Endothelial cell of umbilical vein (primary cell): ENCODE results near the gene CCDC3. TPM values are rescaled to one million over a fixed set of nuclear protein-coding genes. Genes with fewer than 3 reads are reported as not detected.

ENCODE experiments used
- BruUV-seq: library from RNA; stranded (reverse); fragments of 400-500 nt; replicated peaks from 2 replicates; lab custom pipeline; 2021; lab: Mats Ljungman, UMichigan
- CTCF ChIA-PET: fragments of 300-600, 350-600 bp; sonication (Branson Sonifier 250); formaldehyde crosslinking; loops from one replicate; lab custom pipeline; 2021; ENCODE audit warnings: antibody characterized with exemption, inconsistent platforms; lab: Charles Lee
- POLR2A ChIA-PET: fragments of 300-600, 350-600 bp; sonication (Branson Sonifier 250); formaldehyde crosslinking; loops from one replicate; lab custom pipeline; 2021; ENCODE audit warnings: antibody characterized with exemption, inconsistent platforms; lab: Charles Lee
- DNase-seq: peaks from one replicate; pipeline ENCODE4 v3.0.0-alpha.2; 2011; ENCODE audit warnings: low read depth, low spot score
- FAIRE-seq: peaks from 2 replicates; lab custom pipeline; 2011; peaks lifted over from hg19 to GRCh38; lab: Jason Lieb, UNC
- H2AFZ ChIP-seq: 2 replicates; pipeline ENCODE4 v1.6.0; 2012; ENCODE audit warnings: low read depth, low read length, control low read depth, inconsistent platforms
- H3K27ac ChIP-seq: 2 replicates; pipeline ENCODE4 v1.5.1; 2011; ENCODE audit warnings: low read depth, mild to moderate bottlenecking, control low read depth, low read length, moderate library complexity; ENCODE audit not compliant: insufficient read depth
- H3K27me3 ChIP-seq, 2 experiments: 2 replicates each; pipeline versions ENCODE4 v1.6.0 to v1.6.1; 2011; ENCODE audit warnings: low read length in 2 of 2, mixed read lengths in 1 of 2; ENCODE audit not compliant: control insufficient read depth in 2 of 2, insufficient read depth in 2 of 2
- H3K36me3 ChIP-seq, 2 experiments: 2 replicates in 1 of 2; 3 replicates in 1 of 2; pipeline ENCODE4 v1.5.1; 2011; ENCODE audit warnings: low read length in 2 of 2, mild to moderate bottlenecking in 1 of 2, moderate library complexity in 1 of 2; ENCODE audit not compliant: control insufficient read depth in 2 of 2, insufficient read depth in 2 of 2; ENCODE audit errors: extremely low read depth in 1 of 2
- H3K4me1 ChIP-seq: 3 replicates; pipeline ENCODE4 v1.5.1; 2011; ENCODE audit warnings: mild to moderate bottlenecking, low read length; ENCODE audit not compliant: control insufficient read depth, insufficient read depth; ENCODE audit errors: extremely low read depth
- H3K4me2 ChIP-seq: 2 replicates; pipeline ENCODE4 v1.6.1; 2011; ENCODE audit warnings: low read length, control low read depth, mixed read lengths; ENCODE audit not compliant: insufficient read depth
- H3K4me3 ChIP-seq, 3 experiments: fragments of 200-600 bp in 1 of 3; sonication (generic), shearing (Covaris generic) in 1 of 3; replicated peaks in 1 of 3; 2 replicates each; pipeline ENCODE4 v1.5.1; 2011 to 2016; ENCODE audit warnings: control low read depth in 3 of 3, low read length in 3 of 3, mild to moderate bottlenecking in 2 of 3, inconsistent platforms in 1 of 3, low read depth in 1 of 3, moderate library complexity in 1 of 3; ENCODE audit not compliant: insufficient read depth in 1 of 3
- H3K79me2 ChIP-seq: 2 replicates; pipeline ENCODE4 v1.6.0; 2012; ENCODE audit warnings: low read length, inconsistent platforms; ENCODE audit not compliant: control insufficient read depth, insufficient read depth
- H3K9ac ChIP-seq: replicated peaks from 2 replicates; pipeline ENCODE3; 2011; ENCODE audit warnings: low read length, control low read depth; ENCODE audit not compliant: insufficient read depth; ENCODE audit errors: extremely low read depth
- H3K9me1 ChIP-seq: replicated peaks from 3 replicates; pipeline ENCODE4 v1.6.0; 2011; ENCODE audit warnings: mild to moderate bottlenecking, low read length; ENCODE audit not compliant: control insufficient read depth, insufficient read depth; ENCODE audit errors: extremely low read depth
- H3K9me3 ChIP-seq: replicated peaks from 2 replicates; pipeline ENCODE4 v1.5.1; 2012; ENCODE audit warnings: low read length, inconsistent platforms; ENCODE audit not compliant: control insufficient read depth, insufficient read depth
- H4K20me1 ChIP-seq: replicated peaks from 2 replicates; pipeline ENCODE3; 2011; ENCODE audit warnings: mild to moderate bottlenecking, low read length; ENCODE audit not compliant: control insufficient read depth, insufficient read depth; ENCODE audit errors: extremely low read depth
- CTCF ChIP-seq, 2 donors: IDR thresholded peaks; 1 replicate in 1 of 2; 2 replicates in 1 of 2; pipeline ENCODE4 v1.5.1; 2011; ENCODE audit warnings: low read length in 2 of 2, mild to moderate bottlenecking in 2 of 2, moderate library complexity in 2 of 2, control low read depth in 1 of 2, inconsistent platforms in 1 of 2, low read depth in 1 of 2; ENCODE audit not compliant: insufficient read depth in 1 of 2; ENCODE audit errors: extremely low read depth in 1 of 2
- EZH2 ChIP-seq: IDR thresholded peaks from 2 replicates; pipeline ENCODE4 v1.6.1; 2012; ENCODE audit warnings: borderline replicate concordance, low read depth, mild to moderate bottlenecking, moderate library complexity, low read length, inconsistent platforms; ENCODE audit not compliant: severe bottlenecking
- FOS ChIP-seq: IDR thresholded peaks from 2 replicates; pipeline ENCODE4 v1.6.1; 2011; ENCODE audit warnings: mild to moderate bottlenecking, low read length, moderate library complexity, borderline replicate concordance; ENCODE audit not compliant: insufficient read depth
- GATA2 ChIP-seq: IDR thresholded peaks from 2 replicates; pipeline ENCODE4 v1.7.0; 2011; ENCODE audit warnings: low read depth, mild to moderate bottlenecking, moderate library complexity, mixed read lengths, low read length; ENCODE audit not compliant: insufficient read length, insufficient read depth
- JUN ChIP-seq: IDR thresholded peaks from 2 replicates; pipeline ENCODE4 v1.6.1; 2011; ENCODE audit warnings: borderline replicate concordance, low read depth; ENCODE audit not compliant: insufficient read length, insufficient read depth
- MAX ChIP-seq: IDR thresholded peaks from 2 replicates; pipeline ENCODE4 v1.6.1; 2011; ENCODE audit not compliant: insufficient read depth, insufficient read length
- MYC ChIP-seq: IDR thresholded peaks from one replicate; pipeline ENCODE4 v1.6.1; 2011; ENCODE audit warnings: mild to moderate bottlenecking, low read depth, low read length
- POLR2A ChIP-seq: IDR thresholded peaks from 2 replicates; pipeline ENCODE4 v1.6.1; 2012; ENCODE audit warnings: low read depth, mild to moderate bottlenecking, control low read depth, low read length
- POLR2AphosphoS5 ChIP-seq: IDR thresholded peaks from 2 replicates; pipeline ENCODE4 v1.6.1; 2012; ENCODE audit warnings: low read depth, mild to moderate bottlenecking, control low read depth, low read length, moderate library complexity; ENCODE audit not compliant: insufficient read depth
- dilution Hi-C: fragments of 300-500 bp; cut with MboI; formaldehyde crosslinking; loops from one replicate; pipeline ENCODE4 v1.15.0; 2019; ENCODE audit warnings: low sequenced_read_pairs; ENCODE audit not compliant: extremely low pct_ligation_motif_present
- intact Hi-C: fragments of 100-400 bp; cut with micrococcal nuclease; formaldehyde crosslinking; loops from one replicate; pipeline ENCODE4 v1.10.0; 2022
- polyA plus RNA-seq, 4 experiments: library from polyadenylated mRNA; depleted of rRNA in 3 of 4; stranded (reverse) in 3 of 4; unstranded in 1 of 4; fragments of >200 nt; gene quantifications; 2 replicates each; pipeline versions ENCODE4 v1.2.1 to v1.2.3, GENCODE V29; 2011 to 2012; ENCODE audit warnings: missing spikeins in 1 of 4
- total RNA-seq: library from RNA; stranded (reverse); gene quantifications from 2 replicates; pipeline ENCODE4 v1.2.3, GENCODE V29; 2021

Gene CCDC3
- total and polyA plus RNA-seq, 2 donors (not counting 3 experiments of a cell fraction or from before 2014, with no cell fraction given) = 0.90 to 1.4 TPM

GRCh38 chr10:12910835-12911234, 90.7 kb downstream of the CCDC3 start:
- dilution Hi-C loops (no loop called here), intact Hi-C loops (no loop called here)
- BruUV-seq = no TSS peak
- Histone ChIP-seq H4K20me1 (no peaks in the 10 kb centered on the region), H3K27ac (no peak overlapping the region), H3K79me2 (no peaks in the 10 kb centered on the region), H3K9me1 (no peaks in the 10 kb centered on the region), H2AFZ (no peak overlapping the region), H3K4me3 (no peak overlapping the region), H3K4me1 (peaks cover 5% of the 10 kb centered on the region), H3K9ac (no peak overlapping the region), H3K4me2 (no peak overlapping the region), H3K36me3 (no peaks in the 10 kb centered on the region), H3K27me3 (peaks cover 0 to 4% of the 10 kb centered on the region in 2 experiments), H3K9me3 (no peaks in the 10 kb centered on the region)
- FAIRE-seq (no peak), DNase-seq (no peak)
- no peak for TF ChIP-seq FOS
- no peak for TF ChIP-seq MYC
- TF ChIP-seq POLR2A = no peak
- TF ChIP-seq POLR2AphosphoS5 = no peak
- TF ChIP-seq MAX = no peak
- no peak for TF ChIP-seq CTCF (IDR thresholded peaks at IDR 0.05; ENCODE audit: extremely low read depth in 1 of 2, insufficient read depth in 1 of 2, low read depth in 1 of 2, low read length in 2 of 2)
- no peak for TF ChIP-seq GATA2
- TF ChIP-seq EZH2 = no peak
- TF ChIP-seq JUN = no peak
- ChIA-PET POLR2A (no interaction called here), CTCF (no interaction called here)
